ENCODE results near the gene GPRIN1. TPM values are rescaled to one million over a fixed set of nuclear protein-coding genes. Genes with fewer than 3 reads are reported as not detected.

The GPRIN1 gene
- total and polyA plus RNA-seq, 9 donors = 0.08 to 0.50 (median 0.20) TPM

GRCh38 chr5:176626876-176627236 lies 16.9 kb upstream of the GPRIN1 start:
- intact Hi-C loops (cut with DNase I) = no loop called here
- Histone ChIP-seq H3K9me3 (no peaks in the 10 kb centered on the region), H3K36me3 (no peaks in the 10 kb centered on the region), H3K4me1 (ENCODE audit: insufficient read depth) (peaks cover 7% of the 10 kb centered on the region), H3K4me3 (no peak overlapping the region), H3K27me3 (no peaks in the 10 kb centered on the region), H3K27ac (no peak overlapping the region)
- DNase-seq = no peak
- 57 to 60% (median 59%) methylated on average over 7 of the region's 7 CpGs for WGBS, 3 donors
- TF ChIP-seq EP300 (IDR thresholded peaks at IDR 0.05) (no peak), POLR2A (IDR thresholded peaks at IDR 0.05) (no peak)
- TF ChIP-seq, protein P1, sequence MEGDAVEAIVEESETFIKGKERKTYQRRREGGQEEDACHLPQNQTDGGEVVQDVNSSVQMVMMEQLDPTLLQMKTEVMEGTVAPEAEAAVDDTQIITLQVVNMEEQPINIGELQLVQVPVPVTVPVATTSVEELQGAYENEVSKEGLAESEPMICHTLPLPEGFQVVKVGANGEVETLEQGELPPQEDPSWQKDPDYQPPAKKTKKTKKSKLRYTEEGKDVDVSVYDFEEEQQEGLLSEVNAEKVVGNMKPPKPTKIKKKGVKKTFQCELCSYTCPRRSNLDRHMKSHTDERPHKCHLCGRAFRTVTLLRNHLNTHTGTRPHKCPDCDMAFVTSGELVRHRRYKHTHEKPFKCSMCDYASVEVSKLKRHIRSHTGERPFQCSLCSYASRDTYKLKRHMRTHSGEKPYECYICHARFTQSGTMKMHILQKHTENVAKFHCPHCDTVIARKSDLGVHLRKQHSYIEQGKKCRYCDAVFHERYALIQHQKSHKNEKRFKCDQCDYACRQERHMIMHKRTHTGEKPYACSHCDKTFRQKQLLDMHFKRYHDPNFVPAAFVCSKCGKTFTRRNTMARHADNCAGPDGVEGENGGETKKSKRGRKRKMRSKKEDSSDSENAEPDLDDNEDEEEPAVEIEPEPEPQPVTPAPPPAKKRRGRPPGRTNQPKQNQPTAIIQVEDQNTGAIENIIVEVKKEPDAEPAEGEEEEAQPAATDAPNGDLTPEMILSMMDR (IDR thresholded peaks at IDR 0.05) = no peak

DNA sequence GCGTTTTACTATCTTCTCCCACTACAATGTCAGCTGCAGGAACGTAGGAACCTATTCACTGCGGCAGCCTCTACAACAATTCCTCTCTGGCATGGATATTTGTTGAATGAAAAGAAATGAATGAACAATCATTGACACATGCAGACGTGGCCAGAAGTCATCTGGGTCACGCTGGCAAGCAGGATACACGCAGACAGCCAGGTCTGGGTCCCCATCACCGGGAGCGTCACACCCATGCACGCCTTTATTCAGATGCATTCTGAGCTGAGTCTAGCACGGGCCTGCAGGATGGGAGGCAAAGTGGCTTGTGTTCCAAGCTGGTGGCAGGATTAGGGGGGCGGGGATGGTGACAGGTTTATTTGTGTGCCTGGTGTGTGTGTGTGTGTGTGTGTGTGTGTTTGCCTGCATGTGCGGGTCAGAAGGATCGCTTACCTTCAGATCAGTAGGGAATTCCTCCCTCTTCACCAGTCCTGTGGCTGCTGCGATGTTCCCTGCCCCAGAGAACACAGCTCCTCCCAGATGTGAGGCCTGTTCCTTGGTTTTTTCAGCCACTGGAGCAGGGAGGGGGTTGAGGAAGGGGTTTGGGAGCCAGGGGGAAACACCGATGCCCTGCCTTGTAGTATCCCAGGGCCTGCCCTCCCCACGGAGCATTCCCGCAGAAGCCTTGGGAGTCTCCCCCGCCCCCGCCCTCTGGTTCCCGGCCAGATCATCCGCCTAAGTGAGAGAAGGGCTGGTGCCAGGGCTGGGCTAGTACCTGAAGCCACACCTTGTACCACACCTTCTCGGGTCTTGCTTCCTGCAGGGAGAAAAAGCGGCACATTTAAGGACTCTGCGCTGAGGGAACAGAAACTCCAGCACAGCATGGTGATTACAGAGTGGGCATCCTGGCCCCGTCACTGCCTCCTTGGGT lies 16.3 kb upstream of the GPRIN1 start:
- Histone ChIP-seq H3K27ac (no peak overlapping the region), H3K9me3 (no peaks in the 10 kb centered on the region), H3K4me3 (no peak overlapping the region), H3K27me3 (no peaks in the 10 kb centered on the region), H3K36me3 (no peaks in the 10 kb centered on the region), H3K4me1 (ENCODE audit: insufficient read depth) (peaks cover 7% of the 10 kb centered on the region)
- TF ChIP-seq POLR2A (IDR thresholded peaks at IDR 0.05) (no peak), EP300 (IDR thresholded peaks at IDR 0.05) (no peak)
- TF ChIP-seq, protein P1 (IDR thresholded peaks at IDR 0.05) = no peak
- no peak for DNase-seq
- 33 to 44% (median 44%) methylated on average over 24 to 25 of the region's 25 CpGs for WGBS, 3 donors
- intact Hi-C loops (cut with DNase I) = no loop called here

DNA sequence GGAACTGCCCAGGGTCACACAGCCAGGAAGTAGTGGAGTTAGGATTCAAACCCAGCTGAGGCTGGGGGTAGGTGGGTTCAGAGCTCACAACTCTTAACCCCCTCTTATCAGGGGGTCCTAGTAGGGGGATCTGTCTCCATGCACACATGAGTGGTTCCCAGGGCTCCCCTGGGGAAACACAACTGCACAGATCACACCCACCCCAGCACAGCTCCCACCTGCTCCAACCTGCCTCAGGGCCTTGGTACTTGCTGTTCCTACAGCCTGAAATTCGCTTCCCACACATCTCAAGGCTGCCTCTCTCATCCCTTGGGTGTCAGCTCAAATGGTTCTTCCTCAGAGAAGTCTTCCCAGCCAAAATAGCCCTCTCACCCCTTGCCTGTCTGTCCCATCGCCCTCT lies 15.6 kb upstream of the GPRIN1 start:
- H3K27me3 ChIP-seq = no peaks in the 10 kb centered on the region
- no peak overlapping the region for H3K4me3 ChIP-seq
- 71 to 73% (median 72%) methylated on average over 2 of the region's 2 CpGs for WGBS, 3 donors
- no peaks in the 10 kb centered on the region for H3K36me3 ChIP-seq
- DNase-seq = no peak
- intact Hi-C loops (cut with DNase I) = no loop called here
- TF ChIP-seq, protein P1 (IDR thresholded peaks at IDR 0.05) = no peak
- TF ChIP-seq EP300 (IDR thresholded peaks at IDR 0.05) (no peak), POLR2A (IDR thresholded peaks at IDR 0.05) (no peak)
- no peaks in the 10 kb centered on the region for H3K9me3 ChIP-seq
- H3K4me1 ChIP-seq (ENCODE audit: insufficient read depth) = peaks cover 7% of the 10 kb centered on the region
- H3K27ac ChIP-seq = no peak overlapping the region

DNA sequence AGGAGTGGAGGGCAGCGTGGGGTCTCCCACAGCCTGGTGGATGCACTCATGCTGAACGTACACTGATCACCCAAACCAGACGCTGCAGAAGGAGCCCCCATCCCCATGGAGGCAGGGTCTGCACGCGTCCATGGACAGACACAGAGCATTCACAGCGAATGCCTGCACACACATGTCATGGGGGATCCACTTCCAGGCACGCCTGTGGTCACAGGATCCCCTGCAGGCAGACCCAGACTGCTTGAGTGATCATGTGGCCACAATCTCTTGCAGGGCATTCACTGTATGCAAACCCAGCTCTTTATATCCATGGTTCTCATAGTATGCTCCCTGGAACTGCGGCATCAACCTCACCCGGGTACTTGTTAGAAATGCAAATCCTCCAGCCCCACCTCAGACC lies 15.0 kb upstream of the GPRIN1 start:
- no peak for DNase-seq
- intact Hi-C loops (cut with DNase I) = no loop called here
- WGBS, 3 donors = 50 to 61% (median 55%) methylated on average over 9 of the region's 9 CpGs
- no peak overlapping the region for H3K4me3 ChIP-seq
- no peaks in the 10 kb centered on the region for H3K27me3 ChIP-seq
- H3K36me3 ChIP-seq = no peaks in the 10 kb centered on the region
- TF ChIP-seq EP300 (IDR thresholded peaks at IDR 0.05) = no peak
- TF ChIP-seq POLR2A (IDR thresholded peaks at IDR 0.05) = no peak
- TF ChIP-seq, protein P1 (IDR thresholded peaks at IDR 0.05) = no peak
- H3K4me1 ChIP-seq (ENCODE audit: insufficient read depth) = peaks cover 5% of the 10 kb centered on the region
- no peak overlapping the region for H3K27ac ChIP-seq
- H3K9me3 ChIP-seq = no peaks in the 10 kb centered on the region
